LHCN-M2 (cell line): ENCODE data around the gene MYBPC3. TPM values are rescaled to one million over a fixed set of nuclear protein-coding genes. Genes with fewer than 3 reads are reported as not detected.

Experiments
- DNase-seq: peaks from one replicate; pipeline ENCODE4 v3.0.0-alpha.2; 2012; ENCODE audit warnings: low read depth
- polyA plus RNA-seq: library from polyadenylated mRNA; unstranded; fragments of >200 nt; gene quantifications from one replicate; pipeline ENCODE4 v1.2.1, GENCODE V29; 2012; ENCODE audit warnings: missing spikeins
- total RNA-seq: library from RNA; depleted of rRNA; stranded (reverse); fragments of >200 nt; gene quantifications from 2 replicates; pipeline ENCODE4 v1.2.3, GENCODE V29; 2014; rRNA removed

Gene MYBPC3
- not detected in 2 replicates for total RNA-seq
- polyA plus RNA-seq, result not detected

DNA sequence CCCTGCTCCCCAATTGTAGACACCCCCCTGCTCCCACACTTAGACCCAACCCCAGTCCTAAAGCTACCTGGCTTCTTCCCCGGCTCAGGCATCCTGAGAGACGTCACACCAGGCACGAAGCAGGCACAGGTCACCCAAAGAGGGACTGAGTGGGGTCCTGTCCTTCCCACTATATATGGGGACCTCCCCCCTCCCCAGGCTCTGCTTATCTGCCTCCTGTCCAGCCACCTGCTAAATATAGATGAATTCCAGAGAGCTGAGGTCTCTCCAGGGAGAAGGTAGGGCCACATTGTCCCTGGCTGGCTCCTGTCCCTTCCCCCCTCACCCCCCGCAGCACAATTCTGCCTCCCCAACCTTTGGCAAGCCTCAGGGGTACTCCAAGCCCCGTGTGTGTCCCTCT, at the start of gene MYBPC3:
TSS of gene MYBPC3 (minus strand) at position 147 of the 400 bp plus-strand sequence. CDS start at position 92, 55 bp downstream.
- DNase-seq, result no peak

DNA sequence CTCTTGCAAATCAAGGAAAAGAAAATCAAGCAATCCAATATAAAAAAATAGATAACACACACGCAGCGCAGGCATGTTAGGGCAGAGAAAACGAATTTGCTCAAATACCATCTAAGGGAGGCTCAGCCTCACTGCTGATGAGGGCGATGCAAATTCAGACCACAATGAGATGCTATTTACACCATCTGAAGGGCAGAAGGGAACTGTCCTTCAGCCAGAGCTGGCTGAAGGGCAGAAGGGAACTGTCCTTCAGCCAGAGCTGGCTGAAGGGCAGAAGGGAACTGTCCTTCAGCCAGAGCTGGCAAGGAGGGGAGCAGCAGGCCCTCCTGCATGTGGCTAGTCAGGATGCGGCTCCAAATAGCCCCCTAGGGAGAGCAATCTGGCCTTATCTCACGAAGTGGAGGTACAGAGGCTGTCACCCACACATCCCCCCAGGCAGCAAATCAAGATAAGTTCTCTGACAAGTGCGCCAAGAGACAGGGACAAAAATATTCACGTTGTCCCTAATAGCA, 48.3 kb upstream of the MYBPC3 start:
- DNase-seq, result no peak

DNA sequence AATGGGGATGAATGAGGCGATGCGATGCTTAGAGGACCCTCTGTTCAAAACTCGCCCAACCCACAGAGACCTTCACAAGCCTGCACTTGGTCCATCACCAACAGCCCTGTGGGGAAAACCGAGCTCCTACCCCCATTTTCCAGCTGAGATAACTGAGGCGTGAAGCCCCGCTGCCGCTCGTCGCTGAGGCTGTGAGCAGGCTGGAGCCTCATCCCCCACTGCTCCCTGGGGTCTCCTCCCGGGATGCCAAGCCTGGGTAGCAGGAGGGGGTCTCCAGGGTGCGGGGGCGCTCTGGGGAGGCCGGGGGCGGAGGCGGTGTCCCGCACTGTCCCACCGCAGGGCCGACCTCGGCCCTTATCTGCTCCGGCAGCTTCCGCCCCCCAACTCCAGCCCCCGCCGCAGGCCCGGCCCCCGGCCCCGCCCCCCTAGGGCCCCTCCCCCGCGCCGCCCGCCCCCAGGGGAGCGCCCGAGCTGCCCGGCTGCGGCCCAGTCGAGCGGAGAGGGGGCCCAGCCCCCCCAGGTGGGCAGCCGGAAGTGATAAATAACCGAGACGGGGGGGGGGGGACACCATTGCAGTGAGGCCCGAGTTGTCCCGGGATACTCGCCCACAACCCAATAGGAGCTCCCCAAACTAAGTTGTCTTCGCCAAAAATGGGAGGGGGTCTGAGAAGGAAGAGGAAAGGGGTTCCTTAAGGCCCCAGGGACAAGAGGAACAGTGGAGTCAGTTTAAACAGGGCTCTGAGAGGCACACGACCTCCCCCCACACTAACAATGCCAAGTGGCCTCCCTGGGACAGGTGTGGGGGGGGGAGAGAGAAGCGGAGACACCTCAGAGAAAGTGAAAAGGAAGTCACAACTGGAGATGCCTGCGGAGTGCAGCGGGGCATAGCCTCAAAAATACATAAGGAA, 47.6 kb upstream of the MYBPC3 start:
- DNase-seq, result no peak

DNA sequence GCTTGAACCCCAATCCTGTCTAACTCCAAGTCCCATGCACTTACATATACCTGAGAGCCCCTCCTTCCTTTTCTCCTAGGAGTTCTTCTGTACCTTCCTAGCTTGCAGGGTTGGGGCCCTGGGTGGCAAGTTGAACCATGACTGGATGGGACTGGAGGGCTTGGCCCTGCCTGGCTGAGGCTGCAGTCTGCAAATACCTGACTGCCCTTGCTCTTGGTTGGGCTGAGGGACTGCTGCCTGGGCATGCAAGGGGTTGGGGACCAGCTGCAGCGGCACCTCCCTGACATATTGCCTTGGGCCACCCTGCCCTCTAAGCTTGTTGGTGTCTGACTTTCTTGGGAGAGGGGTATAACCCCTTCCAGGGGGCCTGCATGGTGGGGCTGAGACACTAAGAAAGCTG, 46.0 kb upstream of the MYBPC3 start:
- no peak for DNase-seq

- DNase-seq, result no peak
Observed at GRCh38 chr11:47398011-47398410, 45.5 kb upstream of the MYBPC3 start.

- no peak for DNase-seq
Observed at GRCh38 chr11:47396049-47396320, 43.5 kb upstream of the MYBPC3 start.

- DNase-seq, result no peak
Observed at GRCh38 chr11:47395223-47396048, 42.9 kb upstream of the MYBPC3 start.

DNA sequence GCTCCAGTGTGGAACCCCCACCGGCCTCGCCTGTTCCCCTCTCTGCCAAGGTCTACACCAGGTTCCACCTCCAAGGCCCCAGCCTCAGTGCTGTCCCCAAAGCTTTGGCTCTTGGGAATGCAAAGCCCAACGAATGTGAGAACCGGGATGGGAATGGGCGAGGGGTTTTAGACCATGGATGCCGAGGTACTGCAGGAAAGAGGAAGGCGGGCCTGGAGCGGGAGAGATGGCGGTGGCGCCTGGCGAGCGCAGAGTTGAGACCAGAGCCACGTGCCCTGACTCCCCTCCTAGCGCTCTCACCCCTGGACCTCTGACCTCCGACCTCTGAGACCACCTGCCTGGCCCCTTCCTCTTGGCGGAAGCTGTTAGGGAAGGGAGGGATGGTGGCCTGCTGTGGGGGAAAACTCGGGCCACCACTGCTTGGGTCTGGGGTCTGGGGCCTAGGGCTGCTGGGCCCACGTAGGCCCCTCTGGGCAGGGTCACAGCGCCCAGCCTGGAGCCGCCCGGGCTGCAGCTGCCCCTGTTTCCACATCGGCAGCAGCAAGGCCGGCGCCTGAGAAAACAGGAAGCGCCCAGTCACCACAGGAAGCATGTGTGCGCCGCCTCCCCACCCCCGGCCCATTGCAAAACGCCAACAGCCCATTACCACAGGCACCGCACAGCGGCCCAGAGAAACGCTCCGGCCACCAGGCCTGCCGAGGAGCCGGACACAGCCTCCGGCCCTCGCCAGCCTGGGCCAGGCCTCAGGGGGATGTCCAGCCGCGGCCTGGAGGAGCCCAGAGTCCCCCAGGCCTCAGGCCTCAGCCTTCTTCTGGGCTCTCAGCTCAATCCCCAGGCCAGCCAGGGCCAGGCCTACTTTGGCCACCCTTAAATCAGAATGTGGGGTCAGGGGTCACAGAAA, 42.1 kb upstream of the MYBPC3 start:
- DNase-seq, result no peak

- DNase-seq, result no peak
Observed at GRCh38 chr11:47394050-47394321, 41.5 kb upstream of the MYBPC3 start.

DNA sequence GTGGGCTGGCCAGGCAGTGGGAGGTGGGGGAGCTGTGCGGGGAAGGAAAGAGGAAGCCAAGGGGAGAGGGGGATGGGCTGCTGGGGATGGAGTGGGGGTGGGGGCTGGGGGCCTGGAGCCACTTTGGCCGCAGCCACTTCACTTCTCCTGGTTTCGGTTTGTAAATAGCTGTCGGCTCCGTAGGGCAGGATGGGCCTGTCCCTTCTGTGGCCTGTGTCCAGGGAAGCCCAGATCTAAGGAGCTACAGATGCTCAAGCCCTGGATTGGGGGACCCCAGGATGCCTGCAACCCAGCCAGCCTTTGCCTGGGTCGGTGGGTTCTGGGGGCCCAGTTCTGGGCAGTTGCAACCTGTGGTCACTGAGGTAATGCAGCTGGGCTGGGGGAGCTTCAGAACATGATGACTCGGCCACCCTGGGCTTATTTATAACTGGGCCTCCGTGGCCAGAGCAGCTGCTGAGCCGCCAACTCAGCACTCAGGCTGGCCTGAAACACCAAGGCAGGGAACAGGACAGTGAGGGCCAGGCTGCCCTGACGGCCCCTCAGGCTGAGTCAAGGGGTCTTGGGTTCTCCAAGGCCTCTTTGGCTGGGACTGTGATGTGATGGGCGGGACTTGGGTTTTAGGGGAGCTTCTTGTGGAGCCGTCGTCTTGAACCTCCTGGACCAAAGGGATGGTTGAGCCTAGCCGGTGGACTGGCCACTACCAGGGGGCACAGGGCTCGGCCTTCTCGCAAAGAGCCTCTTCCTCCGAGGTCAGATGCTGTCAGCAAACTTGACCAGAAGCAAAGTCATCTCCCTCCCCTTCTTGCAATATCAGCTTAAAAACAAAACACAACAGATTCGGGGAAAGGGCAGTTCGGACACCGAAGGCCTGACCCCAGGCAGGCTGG, 40.9 kb upstream of the MYBPC3 start:
- DNase-seq, result peak; percentile 66

- DNase-seq, result no peak
Observed at GRCh38 chr11:47392546-47393162, 40.2 kb upstream of the MYBPC3 start.

GRCh38 chr11:47391711-47392432, 39.4 kb upstream of the MYBPC3 start:
- DNase-seq, result no peak

- DNase-seq, result no peak
Observed at GRCh38 chr11:47391077-47391583, 38.6 kb upstream of the MYBPC3 start.

DNA sequence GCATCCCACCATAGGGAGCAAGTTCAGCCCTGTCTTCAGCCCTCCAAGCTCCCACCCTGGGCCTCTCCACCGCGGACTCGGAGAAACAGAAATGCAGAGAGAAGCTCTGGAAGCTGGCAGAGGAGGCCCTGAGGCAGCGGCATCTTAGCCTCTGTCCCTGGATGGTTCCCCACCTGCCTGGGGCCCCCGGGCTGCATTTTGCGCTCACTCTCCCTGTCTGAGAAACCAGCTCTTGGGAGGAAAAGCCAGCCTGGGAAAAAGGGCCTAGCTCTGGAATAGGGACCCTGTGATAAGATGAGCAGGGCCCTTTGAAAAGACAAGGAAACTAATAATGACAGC, 37.9 kb upstream of the MYBPC3 start:
- DNase-seq, result no peak

- DNase-seq, result no peak
Observed at GRCh38 chr11:47389577-47390421, 37.3 kb upstream of the MYBPC3 start.

GRCh38 chr11:47388697-47389576, 36.4 kb upstream of the MYBPC3 start:
- no peak for DNase-seq

DNA sequence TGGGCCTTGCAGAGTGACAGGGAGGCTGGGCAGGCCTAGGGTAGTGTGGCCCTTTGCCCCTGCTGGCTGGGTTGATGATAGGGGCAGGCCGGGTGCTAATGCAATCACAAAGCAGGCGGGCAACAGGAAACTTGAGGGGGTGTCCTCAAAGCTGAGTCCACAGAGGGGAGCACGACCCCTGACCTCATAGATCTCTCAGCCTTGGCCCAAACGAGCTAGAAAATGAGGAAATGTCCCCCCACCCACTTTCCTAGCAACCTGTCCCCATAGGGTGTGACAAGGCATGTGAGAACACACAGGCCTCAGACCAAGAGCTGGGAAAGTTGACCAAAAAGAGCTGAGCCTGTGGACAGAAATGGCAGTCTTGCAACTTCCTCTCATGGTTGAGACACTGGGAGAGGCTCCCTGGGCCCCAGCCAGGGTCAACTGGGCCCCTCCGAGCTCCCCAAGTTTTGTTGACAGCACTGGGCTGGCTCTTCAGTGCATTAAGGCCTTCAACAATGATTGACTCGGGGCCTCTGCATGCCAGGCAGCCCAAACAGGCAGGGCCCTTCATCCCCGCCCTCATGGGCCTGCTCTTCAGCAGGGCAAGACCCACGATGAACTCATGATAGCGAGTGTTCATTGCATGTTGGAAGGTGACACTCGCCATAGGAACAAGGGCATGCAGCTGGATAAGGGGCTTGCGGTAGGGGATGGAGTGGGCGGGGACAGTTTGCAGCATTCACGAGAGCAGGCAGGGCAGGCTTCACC, 35.6 kb upstream of the MYBPC3 start:
- no peak for DNase-seq
